ENCODE data around the gene APBB2. TPM values are rescaled to one million over a fixed set of nuclear protein-coding genes. Genes with fewer than 3 reads are reported as not detected.

Gene APBB2
- total and polyA plus RNA-seq, 9 donors, result 27.3 to 50.6 (median 36.8) TPM

DNA sequence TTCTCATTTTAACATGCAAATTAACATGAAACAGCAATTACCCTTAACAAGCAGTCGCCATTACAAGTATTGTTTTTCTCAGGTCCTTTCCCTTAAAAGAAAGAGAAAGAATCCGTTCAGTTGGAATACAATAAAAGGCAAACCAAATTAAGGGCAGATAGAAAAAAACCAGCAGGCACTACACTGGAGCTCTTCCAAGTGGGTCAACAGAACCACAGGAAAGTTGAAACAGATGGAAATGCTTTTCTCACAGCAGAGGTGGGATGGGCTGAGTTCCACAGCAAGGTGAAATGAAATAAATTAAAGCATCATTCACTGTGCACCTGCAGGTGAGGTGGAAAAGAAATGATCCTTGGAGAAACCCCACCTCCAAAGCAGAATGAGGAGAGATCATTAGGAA is 102.6 kb downstream of the APBB2 start:
- no CpG with 5 or more reads among the region's 2 CpGs for WGBS (ENCODE audit: insufficient coverage)
- Histone ChIP-seq H3K36me3 (ENCODE audit: control insufficient read depth, insufficient read depth, low read length) (no peaks in the 10 kb centered on the region), H3K27ac (ENCODE audit: low read length) (no peak overlapping the region), H3K27me3 (ENCODE audit: control insufficient read depth, insufficient read depth, low read length) (no peaks in the 10 kb centered on the region), H3K4me1 (ENCODE audit: control insufficient read depth, insufficient read depth, low read length) (no peaks in the 10 kb centered on the region), H3K4me3 (ENCODE audit: low read length) (no peak overlapping the region), H3K9me3 (replicated peaks; ENCODE audit: control insufficient read depth, low read depth, low read length) (no peaks in the 10 kb centered on the region)
- no peak for DNase-seq

DNA sequence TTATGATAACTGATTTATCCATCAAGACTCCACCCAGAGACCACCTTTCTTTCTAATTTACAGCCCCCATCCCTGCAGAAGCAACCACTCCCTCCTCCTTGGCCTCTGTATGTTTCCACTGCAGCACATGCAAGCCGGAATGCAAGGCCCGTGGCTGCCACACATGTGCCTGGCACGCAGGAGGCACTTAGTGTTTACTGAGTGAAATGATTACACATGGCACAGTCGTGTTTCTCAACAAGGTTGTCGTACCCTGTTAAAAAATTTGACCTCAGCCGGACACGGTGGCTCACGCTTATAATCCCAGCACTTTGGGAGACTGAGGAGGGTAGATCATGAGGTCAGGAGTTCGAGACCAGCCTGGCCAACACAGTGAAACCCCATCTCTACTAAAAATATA is 104.3 kb downstream of the APBB2 start:
- no peak for DNase-seq
- Histone ChIP-seq H3K27ac (ENCODE audit: low read length) (no peak overlapping the region), H3K4me3 (ENCODE audit: low read length) (no peak overlapping the region), H3K36me3 (ENCODE audit: control insufficient read depth, insufficient read depth, low read length) (no peaks in the 10 kb centered on the region), H3K9me3 (replicated peaks; ENCODE audit: control insufficient read depth, low read depth, low read length) (no peaks in the 10 kb centered on the region), H3K4me1 (ENCODE audit: control insufficient read depth, insufficient read depth, low read length) (no peaks in the 10 kb centered on the region), H3K27me3 (ENCODE audit: control insufficient read depth, insufficient read depth, low read length) (no peaks in the 10 kb centered on the region)
- WGBS (ENCODE audit: insufficient coverage), result 100% methylated on average over 1 of the region's 9 CpGs

GRCh38 chr4:41108481-41108880 is 105.9 kb downstream of the APBB2 start:
- WGBS (ENCODE audit: insufficient coverage), result 90% methylated on average over 3 of the region's 3 CpGs
- H3K4me1 ChIP-seq (ENCODE audit: control insufficient read depth, insufficient read depth, low read length), result no peaks in the 10 kb centered on the region
- no peak for DNase-seq
- H3K36me3 ChIP-seq (ENCODE audit: control insufficient read depth, insufficient read depth, low read length), result no peaks in the 10 kb centered on the region
- no peaks in the 10 kb centered on the region for H3K9me3 ChIP-seq (replicated peaks; ENCODE audit: control insufficient read depth, low read depth, low read length)
- no peak overlapping the region for H3K4me3 ChIP-seq (ENCODE audit: low read length)
- H3K27me3 ChIP-seq (ENCODE audit: control insufficient read depth, insufficient read depth, low read length), result no peaks in the 10 kb centered on the region
- H3K27ac ChIP-seq (ENCODE audit: low read length), result no peak overlapping the region

- H3K9me3 ChIP-seq (replicated peaks; ENCODE audit: control insufficient read depth, low read depth, low read length), result no peaks in the 10 kb centered on the region
- no peak for DNase-seq
- WGBS (ENCODE audit: insufficient coverage), result 100% methylated on average over 1 of the region's 7 CpGs
Observed at GRCh38 chr4:41106694-41107419, 107.5 kb downstream of the APBB2 start.

DNA sequence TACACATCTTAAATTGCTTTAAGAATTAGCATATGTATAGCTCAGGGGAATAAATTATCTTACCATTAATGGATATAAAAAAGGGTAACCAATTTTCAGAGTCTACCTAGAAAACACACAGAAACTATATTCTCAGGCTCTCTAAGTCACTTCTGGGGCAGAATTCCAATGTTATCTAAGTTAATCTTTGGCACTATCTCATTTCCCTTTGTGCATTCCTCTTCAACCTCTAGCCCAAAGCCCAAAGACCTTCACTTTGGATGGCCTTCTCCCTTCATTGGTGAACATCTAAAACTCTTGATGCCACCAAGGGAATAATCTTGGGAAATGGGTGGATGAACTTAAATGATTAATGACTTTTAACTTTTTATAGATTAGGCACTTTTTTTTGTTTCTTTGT is 108.3 kb downstream of the APBB2 start:
- Histone ChIP-seq H3K27ac (ENCODE audit: low read length) (no peak overlapping the region), H3K27me3 (ENCODE audit: control insufficient read depth, insufficient read depth, low read length) (no peaks in the 10 kb centered on the region), H3K9me3 (replicated peaks; ENCODE audit: control insufficient read depth, low read depth, low read length) (no peaks in the 10 kb centered on the region), H3K4me3 (ENCODE audit: low read length) (no peak overlapping the region), H3K4me1 (ENCODE audit: control insufficient read depth, insufficient read depth, low read length) (peaks cover 2% of the 10 kb centered on the region), H3K36me3 (ENCODE audit: control insufficient read depth, insufficient read depth, low read length) (no peaks in the 10 kb centered on the region)
- no peak for DNase-seq

More at GRCh38 chr4:41106694-41107419, 107.5 kb downstream of the APBB2 start:
- Histone ChIP-seq H3K36me3 (ENCODE audit: control insufficient read depth, insufficient read depth, low read length) (no peaks in the 10 kb centered on the region), H3K27ac (ENCODE audit: low read length) (no peak overlapping the region), H3K27me3 (ENCODE audit: control insufficient read depth, insufficient read depth, low read length) (no peaks in the 10 kb centered on the region), H3K4me3 (ENCODE audit: low read length) (no peak overlapping the region), H3K4me1 (ENCODE audit: control insufficient read depth, insufficient read depth, low read length) (peaks cover 2% of the 10 kb centered on the region)

- peaks cover 2% of the 10 kb centered on the region for H3K4me1 ChIP-seq (ENCODE audit: control insufficient read depth, insufficient read depth, low read length)
- no peaks in the 10 kb centered on the region for H3K36me3 ChIP-seq (ENCODE audit: control insufficient read depth, insufficient read depth, low read length)
- no peaks in the 10 kb centered on the region for H3K27me3 ChIP-seq (ENCODE audit: control insufficient read depth, insufficient read depth, low read length)
- H3K4me3 ChIP-seq (ENCODE audit: low read length), result no peak overlapping the region
- no peaks in the 10 kb centered on the region for H3K9me3 ChIP-seq (replicated peaks; ENCODE audit: control insufficient read depth, low read depth, low read length)
- DNase-seq, result no peak
- no peak overlapping the region for H3K27ac ChIP-seq (ENCODE audit: low read length)
- WGBS (ENCODE audit: insufficient coverage), result no CpG with 5 or more reads among the region's 3 CpGs
Observed at GRCh38 chr4:41104155-41104554, 110.2 kb downstream of the APBB2 start.

DNA sequence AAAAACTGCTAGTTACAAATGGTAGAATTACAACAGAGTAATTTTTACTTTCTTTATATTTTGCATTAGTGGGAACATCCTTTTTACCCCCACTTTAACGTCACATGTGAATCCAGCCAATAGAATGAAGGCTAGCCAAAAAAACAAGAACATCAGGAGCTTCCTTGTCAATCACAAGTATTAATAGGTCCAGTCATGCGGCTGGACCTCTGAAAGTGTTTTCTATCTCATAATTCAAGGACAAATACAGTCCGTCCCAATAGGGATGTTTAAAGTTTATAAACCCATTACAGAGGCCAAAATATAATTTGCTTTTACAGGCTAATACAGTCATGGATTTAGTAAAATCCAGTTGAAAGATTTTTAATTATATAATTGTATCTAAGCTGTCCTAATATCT is 110.7 kb downstream of the APBB2 start:
- no CpG with 5 or more reads among the region's 3 CpGs for WGBS (ENCODE audit: insufficient coverage)
- Histone ChIP-seq H3K27ac (ENCODE audit: low read length) (no peak overlapping the region), H3K4me3 (ENCODE audit: low read length) (no peak overlapping the region), H3K9me3 (replicated peaks; ENCODE audit: control insufficient read depth, low read depth, low read length) (no peaks in the 10 kb centered on the region), H3K27me3 (ENCODE audit: control insufficient read depth, insufficient read depth, low read length) (no peaks in the 10 kb centered on the region), H3K4me1 (ENCODE audit: control insufficient read depth, insufficient read depth, low read length) (peaks cover 2% of the 10 kb centered on the region), H3K36me3 (ENCODE audit: control insufficient read depth, insufficient read depth, low read length) (no peaks in the 10 kb centered on the region)
- no peak for DNase-seq

DNA sequence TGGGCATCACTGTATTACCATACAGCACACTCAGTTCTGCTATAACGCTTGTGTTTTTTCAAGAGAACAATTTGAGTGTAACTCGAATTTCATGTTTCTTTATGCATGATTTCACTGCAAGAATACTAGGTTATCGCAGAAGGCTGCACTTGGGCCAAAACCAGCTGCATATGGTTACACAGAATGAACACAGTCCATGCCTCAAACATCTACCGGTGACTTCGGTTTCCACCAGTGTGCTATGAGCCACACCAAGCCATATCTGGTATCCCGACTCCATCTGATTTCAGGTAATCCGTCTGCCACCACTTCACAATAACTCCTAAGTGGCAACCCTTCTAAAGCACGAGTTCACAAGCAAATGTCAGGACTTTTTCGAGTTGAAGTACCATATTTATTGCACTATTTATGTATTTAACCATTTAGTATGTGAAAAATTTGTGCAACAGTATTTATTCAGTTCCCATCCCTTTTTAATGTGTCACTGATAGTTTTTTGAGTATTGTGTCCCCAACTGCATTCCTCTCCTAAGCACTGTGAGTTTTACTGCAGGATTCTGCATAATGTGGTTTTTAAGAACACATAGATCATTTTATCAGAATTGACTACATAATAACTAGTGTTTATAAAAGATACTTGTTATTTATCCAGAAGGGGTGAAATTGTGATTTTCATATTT is 111.8 kb downstream of the APBB2 start:
- DNase-seq, result no peak
- Histone ChIP-seq H3K9me3 (replicated peaks; ENCODE audit: control insufficient read depth, low read depth, low read length) (no peaks in the 10 kb centered on the region), H3K4me1 (ENCODE audit: control insufficient read depth, insufficient read depth, low read length) (peaks cover 2% of the 10 kb centered on the region), H3K27ac (ENCODE audit: low read length) (no peak overlapping the region), H3K4me3 (ENCODE audit: low read length) (no peak overlapping the region), H3K36me3 (ENCODE audit: control insufficient read depth, insufficient read depth, low read length) (no peaks in the 10 kb centered on the region), H3K27me3 (ENCODE audit: control insufficient read depth, insufficient read depth, low read length) (no peaks in the 10 kb centered on the region)
- WGBS (ENCODE audit: insufficient coverage), result 43% methylated on average over 6 of the region's 9 CpGs

DNA sequence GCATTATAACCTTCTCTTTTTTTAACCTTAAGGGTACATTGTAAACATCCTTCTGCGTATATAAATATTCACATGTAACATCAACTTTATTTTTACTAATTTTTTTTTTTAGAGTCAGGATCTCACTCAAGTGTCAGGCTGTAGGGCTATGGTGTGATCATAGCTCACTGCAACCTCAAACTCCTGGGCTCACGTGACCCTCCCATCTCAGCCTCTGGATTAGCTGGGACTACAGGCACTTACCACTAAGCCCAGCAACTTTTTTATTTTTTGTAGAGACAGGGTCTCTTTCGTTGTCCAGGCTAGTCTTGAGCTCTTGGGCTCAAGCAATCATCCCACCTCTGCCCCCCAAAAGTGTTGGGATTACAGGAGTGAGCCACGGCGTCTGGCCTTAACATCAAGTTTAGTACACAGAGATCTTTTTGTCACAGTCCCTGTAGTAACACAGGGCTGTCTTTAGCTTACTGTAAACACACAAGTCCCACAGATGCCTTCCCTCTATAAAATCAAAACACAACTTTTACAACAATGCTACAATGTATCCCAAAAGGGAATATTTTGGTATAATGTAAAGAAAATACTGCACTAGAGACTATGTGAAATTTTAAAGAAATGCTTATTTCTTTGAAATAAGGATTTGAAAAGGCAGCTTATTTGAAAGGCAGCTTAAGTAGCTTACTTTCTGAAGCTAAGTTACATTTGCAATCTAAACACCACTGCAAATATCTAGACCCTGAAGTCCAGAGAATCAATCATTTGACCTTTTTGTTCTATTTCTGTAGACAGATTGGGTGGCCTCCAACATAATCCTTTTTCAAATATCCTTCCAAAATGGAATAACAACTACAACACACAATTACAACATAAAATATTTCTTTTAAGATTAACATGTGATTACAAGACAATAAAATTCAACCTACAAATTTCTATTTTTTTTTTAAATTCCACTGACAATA is 116.0 kb downstream of the APBB2 start:
- Histone ChIP-seq H3K4me3 (ENCODE audit: low read length) (no peak overlapping the region), H3K27ac (ENCODE audit: low read length) (no peak overlapping the region)

DNA sequence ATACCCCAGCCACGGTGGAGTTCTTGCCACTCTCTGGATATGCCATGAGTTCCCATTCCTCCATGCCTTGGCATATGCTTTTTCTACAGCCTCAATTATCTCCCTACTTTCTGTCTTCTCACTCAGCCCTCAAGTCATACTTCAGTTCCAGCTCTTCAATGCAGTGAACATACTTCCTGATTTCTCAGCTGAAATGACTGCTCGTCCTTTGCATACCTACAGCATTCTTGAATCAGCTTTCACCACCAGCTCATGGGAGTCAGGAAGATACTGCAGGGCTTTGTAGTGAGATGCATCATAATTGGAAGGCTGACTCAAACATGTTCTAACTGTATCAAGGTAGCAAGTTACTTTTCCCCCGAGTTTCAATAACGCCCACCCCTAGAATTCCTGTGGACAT is 118.4 kb downstream of the APBB2 start:
- Histone ChIP-seq H3K27ac (ENCODE audit: low read length) (no peak overlapping the region), H3K4me1 (ENCODE audit: control insufficient read depth, insufficient read depth, low read length) (peaks cover 3% of the 10 kb centered on the region), H3K9me3 (replicated peaks; ENCODE audit: control insufficient read depth, low read depth, low read length) (no peaks in the 10 kb centered on the region), H3K4me3 (ENCODE audit: low read length) (no peak overlapping the region), H3K36me3 (ENCODE audit: control insufficient read depth, insufficient read depth, low read length) (no peaks in the 10 kb centered on the region), H3K27me3 (ENCODE audit: control insufficient read depth, insufficient read depth, low read length) (no peaks in the 10 kb centered on the region)
- WGBS (ENCODE audit: insufficient coverage), result 87% methylated on average over 1 of the region's 4 CpGs
- DNase-seq, result no peak

More for the DNA sequence above, 116.0 kb downstream of the APBB2 start:
- DNase-seq, result no peak
- Histone ChIP-seq H3K4me1 (ENCODE audit: control insufficient read depth, insufficient read depth, low read length) (peaks cover 2% of the 10 kb centered on the region), H3K9me3 (replicated peaks; ENCODE audit: control insufficient read depth, low read depth, low read length) (no peaks in the 10 kb centered on the region), H3K36me3 (ENCODE audit: control insufficient read depth, insufficient read depth, low read length) (no peaks in the 10 kb centered on the region), H3K27me3 (ENCODE audit: control insufficient read depth, insufficient read depth, low read length) (no peaks in the 10 kb centered on the region)
- WGBS (ENCODE audit: insufficient coverage), result 38% methylated on average over 2 of the region's 5 CpGs

All from muscle of leg (tissue), 11 donors.